Liver (tissue), 9 donors: Measurements from ENCODE around the gene INPP4A. TPM values are rescaled to one million over a fixed set of nuclear protein-coding genes. Genes with fewer than 3 reads are reported as not detected.

Experiments used
- DNase-seq: peaks from one replicate; pipeline ENCODE4 v3.0.0-alpha.2; 2017; ENCODE audit warnings: low spot score
- H3K27ac ChIP-seq, 2 donors: one replicate each; pipeline ENCODE4 v1.7.0; 2013; ENCODE audit warnings: inconsistent platforms in 2 of 2, low read length in 2 of 2, control low read depth in 1 of 2, low read depth in 1 of 2, mild to moderate bottlenecking in 1 of 2
- H3K27me3 ChIP-seq, 4 donors: one replicate each; pipeline versions ENCODE4 v1.6.1 to v1.7.0; 2013; ENCODE audit warnings: low read length in 3 of 4, inconsistent platforms in 1 of 4, mild to moderate bottlenecking in 1 of 4, moderate library complexity in 1 of 4; ENCODE audit not compliant: control insufficient read depth in 4 of 4, insufficient read depth in 4 of 4
- H3K36me3 ChIP-seq, 4 donors: one replicate each; pipeline versions ENCODE4 v1.6.1 to v1.7.0; 2013; ENCODE audit warnings: low read length in 3 of 4, mild to moderate bottlenecking in 3 of 4, low read depth in 1 of 4, moderate library complexity in 1 of 4; ENCODE audit not compliant: control insufficient read depth in 4 of 4, insufficient read depth in 3 of 4
- H3K4me1 ChIP-seq, 4 donors: one replicate each; pipeline versions ENCODE4 v1.6.1 to v1.7.0; 2013; ENCODE audit warnings: low read length in 3 of 4, mild to moderate bottlenecking in 3 of 4, moderate library complexity in 1 of 4; ENCODE audit not compliant: control insufficient read depth in 4 of 4, insufficient read depth in 4 of 4
- H3K4me3 ChIP-seq, 3 donors: one replicate each; pipeline versions ENCODE4 v1.6.1 to v1.7.0; 2013; ENCODE audit warnings: low read length in 3 of 3, control low read depth in 1 of 3, low read depth in 1 of 3, mild to moderate bottlenecking in 1 of 3
- H3K9ac ChIP-seq, 2 donors: one replicate each; pipeline ENCODE4 v1.7.0; 2013; ENCODE audit warnings: low read length in 2 of 2, mild to moderate bottlenecking in 2 of 2, moderate library complexity in 2 of 2, control low read depth in 1 of 2, low read depth in 1 of 2
- H3K9me3 ChIP-seq, 4 donors: one replicate each; pipeline versions ENCODE4 v1.6.1 to v1.7.0; 2013; ENCODE audit warnings: low read length in 3 of 4; ENCODE audit not compliant: control insufficient read depth in 4 of 4
- CTCF ChIP-seq: fragments of 150-350 bp; IDR thresholded peaks from 2 replicates; pipeline ENCODE4 v1.5.1; 2017; ENCODE audit warnings: improper control_type of control experiment, low read depth, low read length; ENCODE audit not compliant: missing input control
- EGR1 ChIP-seq, 2 donors: IDR thresholded peaks; 2 replicates each; pipeline ENCODE4 v1.6.1; 2016 to 2018; ENCODE audit warnings: antibody characterized with exemption in 2 of 2, low read depth in 2 of 2
- FOXA1 ChIP-seq: IDR thresholded peaks from 2 replicates; pipeline ENCODE4 v1.6.1; 2016; ENCODE audit warnings: antibody characterized with exemption
- GABPA ChIP-seq, 2 donors: IDR thresholded peaks in 1 of 2; conservative IDR thresholded peaks in 1 of 2; 2 replicates each; pipeline ENCODE4 v1.6.1; 2016; ENCODE audit warnings: antibody characterized with exemption in 2 of 2, mild to moderate bottlenecking in 1 of 2, moderate library complexity in 1 of 2
- HNF4A ChIP-seq, 2 donors: conservative IDR thresholded peaks; 2 replicates each; pipeline ENCODE4 v1.6.1; 2016; ENCODE audit warnings: antibody characterized with exemption in 2 of 2, mild to moderate bottlenecking in 2 of 2
- HNF4G ChIP-seq: IDR thresholded peaks from 2 replicates; pipeline ENCODE4 v1.6.1; 2016; ENCODE audit warnings: antibody characterized with exemption
- JUND ChIP-seq, 2 donors: IDR thresholded peaks; 2 replicates each; pipeline ENCODE4 v1.6.1; 2016; ENCODE audit warnings: antibody characterized with exemption in 2 of 2
- MAX ChIP-seq: IDR thresholded peaks from 2 replicates; pipeline ENCODE4 v1.6.1; 2016; ENCODE audit warnings: antibody characterized with exemption
- NR2F2 ChIP-seq: IDR thresholded peaks from 2 replicates; pipeline ENCODE4 v1.6.1; 2016; ENCODE audit warnings: antibody characterized with exemption
- RAD21 ChIP-seq, 2 donors: IDR thresholded peaks; 2 replicates each; pipeline ENCODE4 v1.6.1; 2016; ENCODE audit warnings: antibody characterized with exemption in 2 of 2, mild to moderate bottlenecking in 2 of 2
- RXRA ChIP-seq, 2 donors: IDR thresholded peaks; 2 replicates each; pipeline ENCODE4 v1.6.1; 2017 to 2018; ENCODE audit warnings: antibody characterized with exemption in 2 of 2, mild to moderate bottlenecking in 1 of 2
- SP1 ChIP-seq: IDR thresholded peaks from 2 replicates; pipeline ENCODE4 v1.6.1; 2018; ENCODE audit warnings: antibody characterized with exemption, mild to moderate bottlenecking
- TAF1 ChIP-seq: conservative IDR thresholded peaks from 2 replicates; pipeline ENCODE4 v1.6.1; 2016; ENCODE audit warnings: antibody characterized with exemption, mild to moderate bottlenecking
- YY1 ChIP-seq: IDR thresholded peaks from 2 replicates; pipeline ENCODE4 v1.6.1; 2016; ENCODE audit warnings: antibody characterized with exemption, mild to moderate bottlenecking
- WGBS: extraction: QIAGEN DNeasy Blood & Tissue Kit; methylation state at CpG from one replicate; pipeline ENCODE4 v1.1.7; 2013; 5-methylcytosine and 5-hydroxymethylcytosine counted together
- polyA plus RNA-seq, 2 donors: library from polyadenylated mRNA; stranded (reverse) in 1 of 2; unstranded in 1 of 2; fragments of 200-250 nt in 1 of 2; fragments of >200 nt in 1 of 2; fragmentation: Nextera tagmentation in 1 of 2; extraction: Ambion mirVana in 1 of 2; gene quantifications; one replicate each; pipeline versions ENCODE4 v1.2.1 to v1.2.3, GENCODE V29; 2013 to 2015
- total RNA-seq, 2 donors: library from RNA; depleted of rRNA; stranded (reverse); fragments of >200 nt; gene quantifications; one replicate each; pipeline ENCODE4 v1.2.3, GENCODE V29; 2014
- TF ChIP-seq, protein P1 (sequence below): IDR thresholded peaks from 2 replicates; pipeline ENCODE4 v1.6.1; 2016; ENCODE audit warnings: antibody characterized with exemption
- TF ChIP-seq, protein P2 (sequence below): IDR thresholded peaks from 2 replicates; pipeline ENCODE4 v1.6.1; 2016; ENCODE audit warnings: antibody characterized with exemption, mild to moderate bottlenecking
- TF ChIP-seq, protein P3 (sequence below): IDR thresholded peaks from 2 replicates; pipeline ENCODE4 v1.6.1; 2016; ENCODE audit warnings: antibody characterized with exemption
- donor health status: healthy.
- donor health status: healthy.
- donor health status: healthy.
- donor health status: healthy.
- donor health status: healthy.

INPP4A gene
- total and polyA plus RNA-seq, 4 donors: 2.9 to 14.9 (median 7.2) TPM

GRCh38 chr2:98448441-98449145 is 3.9 kb downstream of the INPP4A start:
- Histone ChIP-seq H3K27ac (no peak overlapping the region), H3K4me1 (peaks cover 0 to 19% (median 12%) of the 10 kb centered on the region in 4 donors), H3K9me3 (no peaks in the 10 kb centered on the region), H3K36me3 (no peaks in the 10 kb centered on the region), H3K4me3 (no peak overlapping the region), H3K27me3 (no peaks in the 10 kb centered on the region), H3K9ac (no peak overlapping the region)
- no peak for DNase-seq
- TF ChIP-seq GABPA (IDR thresholded peaks at IDR 0.05 in 1 of 2, conservative IDR thresholded peaks at IDR 0.05 in 1 of 2) (no peak), JUND (IDR thresholded peaks at IDR 0.05) (no peak), RAD21 (IDR thresholded peaks at IDR 0.05) (no peak), YY1 (no peak), TAF1 (no peak), HNF4A (conservative IDR thresholded peaks at IDR 0.05) (no peak), MAX (no peak), NR2F2 (no peak), RXRA (IDR thresholded peaks at IDR 0.05) (no peak), FOXA1 (no peak), HNF4G (no peak), SP1 (no peak), EGR1 (IDR thresholded peaks at IDR 0.05; ENCODE audit: low read depth in 2 of 2) (no peak), CTCF (no peak)
- TF ChIP-seq, protein P1, sequence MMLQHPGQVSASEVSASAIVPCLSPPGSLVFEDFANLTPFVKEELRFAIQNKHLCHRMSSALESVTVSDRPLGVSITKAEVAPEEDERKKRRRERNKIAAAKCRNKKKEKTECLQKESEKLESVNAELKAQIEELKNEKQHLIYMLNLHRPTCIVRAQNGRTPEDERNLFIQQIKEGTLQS: no peak
- TF ChIP-seq, protein P2, sequence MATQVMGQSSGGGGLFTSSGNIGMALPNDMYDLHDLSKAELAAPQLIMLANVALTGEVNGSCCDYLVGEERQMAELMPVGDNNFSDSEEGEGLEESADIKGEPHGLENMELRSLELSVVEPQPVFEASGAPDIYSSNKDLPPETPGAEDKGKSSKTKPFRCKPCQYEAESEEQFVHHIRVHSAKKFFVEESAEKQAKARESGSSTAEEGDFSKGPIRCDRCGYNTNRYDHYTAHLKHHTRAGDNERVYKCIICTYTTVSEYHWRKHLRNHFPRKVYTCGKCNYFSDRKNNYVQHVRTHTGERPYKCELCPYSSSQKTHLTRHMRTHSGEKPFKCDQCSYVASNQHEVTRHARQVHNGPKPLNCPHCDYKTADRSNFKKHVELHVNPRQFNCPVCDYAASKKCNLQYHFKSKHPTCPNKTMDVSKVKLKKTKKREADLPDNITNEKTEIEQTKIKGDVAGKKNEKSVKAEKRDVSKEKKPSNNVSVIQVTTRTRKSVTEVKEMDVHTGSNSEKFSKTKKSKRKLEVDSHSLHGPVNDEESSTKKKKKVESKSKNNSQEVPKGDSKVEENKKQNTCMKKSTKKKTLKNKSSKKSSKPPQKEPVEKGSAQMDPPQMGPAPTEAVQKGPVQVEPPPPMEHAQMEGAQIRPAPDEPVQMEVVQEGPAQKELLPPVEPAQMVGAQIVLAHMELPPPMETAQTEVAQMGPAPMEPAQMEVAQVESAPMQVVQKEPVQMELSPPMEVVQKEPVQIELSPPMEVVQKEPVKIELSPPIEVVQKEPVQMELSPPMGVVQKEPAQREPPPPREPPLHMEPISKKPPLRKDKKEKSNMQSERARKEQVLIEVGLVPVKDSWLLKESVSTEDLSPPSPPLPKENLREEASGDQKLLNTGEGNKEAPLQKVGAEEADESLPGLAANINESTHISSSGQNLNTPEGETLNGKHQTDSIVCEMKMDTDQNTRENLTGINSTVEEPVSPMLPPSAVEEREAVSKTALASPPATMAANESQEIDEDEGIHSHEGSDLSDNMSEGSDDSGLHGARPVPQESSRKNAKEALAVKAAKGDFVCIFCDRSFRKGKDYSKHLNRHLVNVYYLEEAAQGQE: no peak
- TF ChIP-seq, protein P3, sequence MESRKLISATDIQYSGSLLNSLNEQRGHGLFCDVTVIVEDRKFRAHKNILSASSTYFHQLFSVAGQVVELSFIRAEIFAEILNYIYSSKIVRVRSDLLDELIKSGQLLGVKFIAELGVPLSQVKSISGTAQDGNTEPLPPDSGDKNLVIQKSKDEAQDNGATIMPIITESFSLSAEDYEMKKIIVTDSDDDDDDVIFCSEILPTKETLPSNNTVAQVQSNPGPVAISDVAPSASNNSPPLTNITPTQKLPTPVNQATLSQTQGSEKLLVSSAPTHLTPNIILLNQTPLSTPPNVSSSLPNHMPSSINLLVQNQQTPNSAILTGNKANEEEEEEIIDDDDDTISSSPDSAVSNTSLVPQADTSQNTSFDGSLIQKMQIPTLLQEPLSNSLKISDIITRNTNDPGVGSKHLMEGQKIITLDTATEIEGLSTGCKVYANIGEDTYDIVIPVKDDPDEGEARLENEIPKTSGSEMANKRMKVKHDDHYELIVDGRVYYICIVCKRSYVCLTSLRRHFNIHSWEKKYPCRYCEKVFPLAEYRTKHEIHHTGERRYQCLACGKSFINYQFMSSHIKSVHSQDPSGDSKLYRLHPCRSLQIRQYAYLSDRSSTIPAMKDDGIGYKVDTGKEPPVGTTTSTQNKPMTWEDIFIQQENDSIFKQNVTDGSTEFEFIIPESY: no peak
- 82% methylated on average over 10 of the region's 10 CpGs for WGBS
